Panc1 (cell line): ENCODE results near the gene ETF1.

ENCODE experiments used
- POLR2AphosphoS5 ChIP-seq: IDR thresholded peaks from 2 replicates; pipeline ENCODE4 v1.6.1; 2012; ENCODE audit warnings: mild to moderate bottlenecking, low read depth, low read length, moderate library complexity
- TF ChIP-seq, protein P1 (sequence below): fragments of 450-650 bp; IDR thresholded peaks from 2 replicates; pipeline ENCODE4 v1.5.1; 2017; ENCODE audit warnings: mild to moderate bottlenecking

GRCh38 chr5:138564242-138564641, 21.2 kb upstream of the ETF1 start:
- TF ChIP-seq, protein P1, sequence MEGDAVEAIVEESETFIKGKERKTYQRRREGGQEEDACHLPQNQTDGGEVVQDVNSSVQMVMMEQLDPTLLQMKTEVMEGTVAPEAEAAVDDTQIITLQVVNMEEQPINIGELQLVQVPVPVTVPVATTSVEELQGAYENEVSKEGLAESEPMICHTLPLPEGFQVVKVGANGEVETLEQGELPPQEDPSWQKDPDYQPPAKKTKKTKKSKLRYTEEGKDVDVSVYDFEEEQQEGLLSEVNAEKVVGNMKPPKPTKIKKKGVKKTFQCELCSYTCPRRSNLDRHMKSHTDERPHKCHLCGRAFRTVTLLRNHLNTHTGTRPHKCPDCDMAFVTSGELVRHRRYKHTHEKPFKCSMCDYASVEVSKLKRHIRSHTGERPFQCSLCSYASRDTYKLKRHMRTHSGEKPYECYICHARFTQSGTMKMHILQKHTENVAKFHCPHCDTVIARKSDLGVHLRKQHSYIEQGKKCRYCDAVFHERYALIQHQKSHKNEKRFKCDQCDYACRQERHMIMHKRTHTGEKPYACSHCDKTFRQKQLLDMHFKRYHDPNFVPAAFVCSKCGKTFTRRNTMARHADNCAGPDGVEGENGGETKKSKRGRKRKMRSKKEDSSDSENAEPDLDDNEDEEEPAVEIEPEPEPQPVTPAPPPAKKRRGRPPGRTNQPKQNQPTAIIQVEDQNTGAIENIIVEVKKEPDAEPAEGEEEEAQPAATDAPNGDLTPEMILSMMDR: no peak
- TF ChIP-seq POLR2AphosphoS5: no peak
